Measurements from ENCODE around the gene C19orf81.
"Not testable (repeated sequence)": the region's sequence is repeated elsewhere in the genome, so short reads cannot be mapped to it uniquely, and the experiment has no call there.

- TF ChIP-seq, protein P1, sequence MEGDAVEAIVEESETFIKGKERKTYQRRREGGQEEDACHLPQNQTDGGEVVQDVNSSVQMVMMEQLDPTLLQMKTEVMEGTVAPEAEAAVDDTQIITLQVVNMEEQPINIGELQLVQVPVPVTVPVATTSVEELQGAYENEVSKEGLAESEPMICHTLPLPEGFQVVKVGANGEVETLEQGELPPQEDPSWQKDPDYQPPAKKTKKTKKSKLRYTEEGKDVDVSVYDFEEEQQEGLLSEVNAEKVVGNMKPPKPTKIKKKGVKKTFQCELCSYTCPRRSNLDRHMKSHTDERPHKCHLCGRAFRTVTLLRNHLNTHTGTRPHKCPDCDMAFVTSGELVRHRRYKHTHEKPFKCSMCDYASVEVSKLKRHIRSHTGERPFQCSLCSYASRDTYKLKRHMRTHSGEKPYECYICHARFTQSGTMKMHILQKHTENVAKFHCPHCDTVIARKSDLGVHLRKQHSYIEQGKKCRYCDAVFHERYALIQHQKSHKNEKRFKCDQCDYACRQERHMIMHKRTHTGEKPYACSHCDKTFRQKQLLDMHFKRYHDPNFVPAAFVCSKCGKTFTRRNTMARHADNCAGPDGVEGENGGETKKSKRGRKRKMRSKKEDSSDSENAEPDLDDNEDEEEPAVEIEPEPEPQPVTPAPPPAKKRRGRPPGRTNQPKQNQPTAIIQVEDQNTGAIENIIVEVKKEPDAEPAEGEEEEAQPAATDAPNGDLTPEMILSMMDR (IDR thresholded peaks at IDR 0.05), result not testable (repeated sequence)
- not testable (repeated sequence) for TF ChIP-seq POLR2A (IDR thresholded peaks at IDR 0.05); POLR2AphosphoS5 (IDR thresholded peaks at IDR 0.05; ENCODE audit: insufficient read depth in 1 of 2, low read depth in 1 of 2)
Observed at GRCh38 chr19:50620394-50620906, 28.8 kb upstream of the C19orf81 start.

Measured in vagina (tissue), 2 donors.